Right lung (tissue), 5 donors: ENCODE results near the gene COPZ1. TPM values are rescaled to one million over a fixed set of nuclear protein-coding genes. Genes with fewer than 3 reads are reported as not detected.

Experiments used
- DNase-seq, 2 donors: peaks; one replicate each; pipeline ENCODE4 v3.0.0-alpha.2; 2013
- polyA plus RNA-seq, 5 donors: library from polyadenylated mRNA; unstranded; fragments of 120-200 nt; gene quantifications; one replicate each; pipeline versions ENCODE4 v1.2.1 to v1.2.3, GENCODE V29; 2013; ENCODE audit warnings: inconsistent platforms in 1 of 5, low replicate concordance in 1 of 5; ENCODE audit not compliant: insufficient read length in 5 of 5, insufficient read depth in 1 of 5

The COPZ1 gene
- polyA plus RNA-seq, 5 donors = 204 to 224 (median 218) TPM

DNA sequence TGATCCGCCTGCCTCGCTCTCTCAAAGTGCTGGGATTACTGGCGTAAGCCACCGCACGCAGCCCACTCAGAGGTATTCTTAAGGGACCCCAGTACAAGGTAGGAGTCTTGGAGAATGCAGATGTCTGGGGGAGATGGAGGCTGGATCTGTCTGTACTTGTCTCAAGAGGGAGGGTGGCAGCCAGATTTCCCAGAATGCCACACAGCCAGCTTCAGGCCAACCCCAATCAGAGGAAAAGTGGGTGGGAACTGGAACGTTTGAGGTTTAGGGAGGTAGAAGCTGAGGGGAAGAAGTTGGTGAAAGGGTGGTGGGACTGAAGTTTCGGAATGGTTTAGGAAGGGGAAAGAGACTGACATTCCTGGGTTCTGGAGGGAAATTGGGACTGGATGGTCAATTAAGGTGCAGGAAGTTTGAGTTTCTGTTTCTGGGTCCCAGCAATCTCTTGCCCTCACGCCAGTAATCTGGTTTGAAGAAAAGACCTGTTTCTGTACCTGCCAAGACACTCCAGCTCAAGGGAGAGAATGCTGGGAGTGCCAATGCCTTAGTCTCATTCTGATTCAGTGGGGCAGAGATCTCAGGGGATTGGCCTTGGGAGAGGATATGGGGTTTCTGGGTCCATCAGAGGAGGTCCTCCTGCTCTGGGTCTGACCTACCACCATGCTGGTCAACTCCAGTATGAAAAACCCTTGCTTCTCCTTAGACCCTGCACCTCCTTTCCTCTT, 67.7 kb downstream of the COPZ1 start:
- no peak for DNase-seq

DNA sequence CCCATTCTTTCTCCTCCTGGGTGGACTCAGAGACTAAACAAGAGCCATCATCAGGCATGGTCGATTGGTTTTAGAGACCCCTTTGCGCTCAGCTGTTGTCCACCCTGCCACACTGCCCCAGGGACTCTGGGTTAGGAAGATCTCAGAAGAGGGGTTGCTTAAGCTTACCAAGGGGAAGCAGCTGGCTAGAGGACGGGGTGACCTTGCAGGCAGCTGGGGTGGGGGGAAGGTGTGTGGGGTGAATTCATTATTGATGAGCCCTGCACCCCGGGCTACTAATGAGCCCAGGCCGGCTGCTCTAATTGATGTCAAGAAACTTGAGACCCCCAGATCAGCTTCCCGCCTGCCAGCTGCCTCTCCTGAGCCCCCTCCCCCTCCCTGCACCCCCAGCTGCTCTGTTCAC, 68.3 kb downstream of the COPZ1 start:
- no peak for DNase-seq

DNA sequence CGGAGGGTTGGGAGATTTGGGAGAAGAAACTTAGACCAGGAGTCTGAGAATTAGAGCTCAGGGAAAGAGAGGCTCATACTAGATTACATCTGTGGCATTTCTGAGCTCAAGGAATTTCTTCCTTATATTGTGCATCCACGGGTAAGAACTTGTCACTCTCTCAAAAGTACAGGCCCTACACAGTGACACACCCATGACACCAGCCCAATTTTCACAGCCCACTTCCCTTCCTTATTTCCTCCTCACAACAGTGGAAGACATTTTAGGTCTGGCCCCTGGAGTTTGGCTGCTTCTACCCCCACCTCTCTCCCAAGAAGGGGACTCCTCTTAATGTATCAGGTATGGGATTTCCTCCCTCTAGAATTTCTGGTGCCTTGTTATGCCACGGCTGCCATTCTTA, 68.8 kb downstream of the COPZ1 start:
- no peak for DNase-seq

DNA sequence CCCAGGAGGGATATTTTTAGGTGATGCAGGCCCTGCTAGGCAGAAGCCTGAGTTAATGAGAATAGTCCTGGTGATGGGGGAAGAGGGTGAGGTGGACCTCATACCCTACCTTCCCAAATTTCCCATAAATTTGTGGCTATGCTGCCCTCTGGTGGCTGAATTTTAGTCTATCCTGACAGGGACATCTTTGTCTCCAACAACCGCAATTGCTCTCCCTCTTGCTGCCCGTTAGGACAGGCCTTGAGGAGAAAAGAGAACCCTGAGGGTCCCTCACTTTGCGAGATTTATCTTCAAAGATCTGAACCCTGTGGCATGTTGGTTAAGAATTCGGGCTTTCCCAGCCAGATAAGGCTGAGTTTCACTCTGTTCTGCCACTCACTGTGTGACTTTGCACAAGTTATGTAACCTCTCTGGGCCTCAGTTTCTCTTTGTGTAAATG, 69.4 kb downstream of the COPZ1 start:
- no peak for DNase-seq

DNA sequence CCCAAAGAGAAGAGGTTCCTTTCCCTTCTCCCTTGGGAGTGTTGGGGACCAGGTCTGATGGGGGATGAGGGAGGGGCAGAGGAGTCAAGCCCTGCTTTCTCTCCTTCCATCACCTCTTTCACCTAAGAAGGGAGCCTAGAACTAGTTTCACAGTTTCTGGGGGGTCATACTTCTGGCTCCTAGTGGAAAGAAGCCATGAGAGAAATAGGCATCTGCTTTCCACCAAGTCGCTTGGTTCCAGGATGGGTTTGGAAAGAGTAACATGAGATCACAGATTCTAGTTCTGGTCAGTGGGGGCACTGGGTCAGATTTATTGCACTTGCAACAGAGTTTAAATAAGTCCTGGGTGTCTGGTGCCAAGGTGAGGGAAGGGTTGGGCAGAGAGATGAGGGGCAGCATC, 70.1 kb downstream of the COPZ1 start:
- DNase-seq = no peak

DNA sequence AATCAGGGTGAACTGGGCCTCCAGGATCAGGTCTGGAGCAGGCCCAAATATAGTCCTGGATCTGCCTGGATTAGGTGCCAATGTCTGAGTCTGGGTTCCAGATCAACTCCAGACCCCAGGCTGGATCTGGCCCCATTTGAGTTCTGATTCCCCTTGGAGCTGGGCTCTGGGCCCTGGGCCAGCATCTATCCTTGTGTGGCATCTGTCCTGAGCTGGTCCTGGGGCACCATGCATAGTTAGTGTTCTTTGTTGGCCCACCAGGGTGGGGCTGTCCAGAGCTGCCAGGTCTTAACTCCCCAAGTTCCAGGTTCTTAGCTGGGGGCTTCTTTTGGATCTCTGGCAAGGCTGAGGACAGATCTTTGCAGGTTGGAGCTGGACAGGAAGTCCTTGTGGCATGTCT, 70.6 kb downstream of the COPZ1 start:
- DNase-seq = no peak

DNA sequence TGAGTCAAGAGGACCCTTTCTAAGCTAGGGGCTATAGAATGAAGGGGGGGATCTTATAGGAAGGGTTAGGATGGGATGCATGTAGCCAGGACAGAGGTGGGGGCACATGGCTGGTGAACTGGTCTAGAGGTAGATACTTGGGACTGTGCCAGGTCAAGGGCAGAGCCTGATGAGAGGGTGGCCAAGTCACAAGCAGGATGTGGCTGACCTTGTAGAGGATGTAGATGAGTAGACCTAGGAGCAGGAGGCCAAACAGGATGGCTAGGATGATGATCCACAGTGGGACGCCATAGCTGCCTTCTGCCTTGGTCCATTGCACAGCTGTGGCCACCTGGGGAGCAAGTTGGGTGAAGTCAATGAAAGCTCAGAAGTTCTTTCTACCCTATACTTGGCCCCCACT, 72.2 kb downstream of the COPZ1 start:
- no peak for DNase-seq

DNA sequence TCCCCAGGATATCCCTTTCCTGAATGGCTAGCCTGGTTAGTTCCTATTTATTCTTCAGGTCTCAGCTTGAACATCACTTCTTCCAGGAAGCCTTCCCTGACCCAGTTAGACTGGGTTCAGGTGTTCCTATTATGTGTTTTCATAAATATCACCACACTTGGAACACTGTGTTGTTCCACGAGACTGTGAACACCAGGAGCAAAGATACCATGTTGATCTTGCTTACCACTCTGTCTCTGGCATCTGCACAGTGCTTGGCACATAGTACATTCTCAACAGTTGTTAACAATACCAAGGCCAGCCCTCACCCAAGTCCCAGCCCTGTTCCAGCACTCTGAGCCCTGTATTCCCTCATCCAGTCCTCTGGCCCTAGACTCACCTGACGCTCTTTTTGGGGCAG, 73.3 kb downstream of the COPZ1 start:
- DNase-seq = no peak

DNA sequence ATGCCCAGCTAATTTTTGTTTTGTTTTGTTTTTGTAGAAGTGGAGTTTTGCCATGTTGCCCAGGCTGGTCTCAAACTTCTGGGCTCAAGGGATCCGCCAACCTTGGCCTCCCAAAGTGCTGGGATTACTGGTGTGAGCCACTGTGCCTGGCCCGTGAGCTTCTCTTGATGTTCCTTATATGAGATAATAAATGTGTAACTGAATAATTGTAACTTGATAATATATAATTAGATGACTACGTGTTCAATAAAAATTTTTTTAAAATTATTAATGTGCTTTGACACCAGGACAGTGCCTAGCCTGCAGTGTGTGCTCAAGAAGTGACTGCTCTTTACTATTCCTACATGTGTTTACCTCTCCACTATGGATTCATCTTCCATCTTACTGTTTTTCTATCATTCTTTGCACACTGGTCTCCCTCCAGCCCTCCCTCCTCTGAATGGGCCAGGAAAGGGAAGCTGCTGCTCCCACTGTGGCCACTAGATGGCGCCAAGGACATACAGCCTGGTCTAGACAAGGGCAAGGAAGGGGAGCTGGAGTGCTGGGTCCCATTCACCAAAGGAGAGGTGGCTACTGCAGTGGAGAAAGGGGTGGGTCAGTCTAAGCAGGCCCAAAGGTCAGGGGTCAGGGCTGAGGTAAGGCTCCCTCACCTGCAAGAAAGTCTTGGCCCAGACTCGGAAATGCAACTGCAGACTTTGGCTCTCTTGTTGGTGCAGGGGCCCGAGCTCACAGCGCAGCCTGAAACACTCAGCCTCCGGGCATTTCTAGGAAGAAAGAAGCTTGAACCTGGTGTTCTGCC, 74.3 kb downstream of the COPZ1 start:
- peak in 1 of 2 donors; percentile 82 for DNase-seq

DNA sequence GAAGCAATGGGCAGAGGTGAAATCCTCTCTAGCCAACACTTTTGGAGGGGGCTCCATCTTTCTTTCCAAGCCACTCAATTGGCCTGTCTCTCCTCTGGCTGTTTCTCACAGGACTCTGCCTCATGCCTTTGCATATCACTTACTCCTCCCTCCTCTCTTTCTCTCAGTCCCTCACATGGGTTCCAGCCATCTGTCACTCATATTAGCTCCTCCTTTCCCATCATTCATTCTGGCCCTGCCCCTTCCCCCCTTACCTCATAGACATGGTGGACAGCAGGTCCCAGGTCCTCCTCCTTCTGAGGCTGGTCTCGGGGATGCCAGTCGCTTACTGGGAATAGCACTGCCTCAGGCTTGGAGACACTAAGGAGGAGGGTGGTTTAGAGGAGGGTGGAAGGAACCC, 76.2 kb downstream of the COPZ1 start:
- no peak for DNase-seq

Other genes starting within 250 kb of the COPZ1 start
- gene SMUG1, start 136.1 kb upstream of the COPZ1 start, polyA plus RNA-seq = 10 to 100 TPM; 29.1 to 32.4 (median 30.8) TPM
- 100 to 1,000 TPM in 4 of 5 donors, 10 to 100 TPM in 1; 78.1 to 132 (median 110) TPM for gene CBX5, start 45.0 kb upstream of the COPZ1 start, polyA plus RNA-seq
- 1,000 to 10,000 TPM; 3,197 to 4,469 (median 3,770) TPM for gene HNRNPA1, start 44.4 kb upstream of the COPZ1 start, polyA plus RNA-seq
- gene NFE2, start 24.1 kb upstream of the COPZ1 start, polyA plus RNA-seq = 1 to 10 TPM; 4.8 to 8.8 (median 6.1) TPM
- gene GPR84, start 39.4 kb downstream of the COPZ1 start, polyA plus RNA-seq = under 1 TPM; 0.16 to 0.45 (median 0.19) TPM
- 10 to 100 TPM in 3 of 5 donors, 1 to 10 TPM in 2; 8.8 to 16.8 (median 10.3) TPM for gene ZNF385A, start 59.6 kb downstream of the COPZ1 start, polyA plus RNA-seq
- gene ITGA5, start 94.1 kb downstream of the COPZ1 start, polyA plus RNA-seq = 10 to 100 TPM; 58.0 to 62.7 (median 62.3) TPM
- under 1 TPM in 3 of 5 donors, not detected in 2; 0.13 to 0.24 (median 0.15) TPM for gene GTSF1, start 148.5 kb downstream of the COPZ1 start, polyA plus RNA-seq
- 1 to 10 TPM; 5.4 to 7.3 (median 6.6) TPM for gene NCKAP1L, start 172.6 kb downstream of the COPZ1 start, polyA plus RNA-seq
- 1 to 10 TPM; 2.4 to 4.4 (median 4.0) TPM for gene PDE1B, start 224.5 kb downstream of the COPZ1 start, polyA plus RNA-seq